GM18498 (cell line): Measurements from ENCODE around the gene GPR137B.

Source experiments
- ATAC-seq: cut with Tn5 transposase; IDR thresholded peaks from one replicate; pipeline ENCODE4 v1.9.1; 2021; ENCODE audit warnings: mild to moderate bottlenecking, moderate library complexity; ENCODE audit not compliant: unreplicated experiment

Gene GPR137B

DNA sequence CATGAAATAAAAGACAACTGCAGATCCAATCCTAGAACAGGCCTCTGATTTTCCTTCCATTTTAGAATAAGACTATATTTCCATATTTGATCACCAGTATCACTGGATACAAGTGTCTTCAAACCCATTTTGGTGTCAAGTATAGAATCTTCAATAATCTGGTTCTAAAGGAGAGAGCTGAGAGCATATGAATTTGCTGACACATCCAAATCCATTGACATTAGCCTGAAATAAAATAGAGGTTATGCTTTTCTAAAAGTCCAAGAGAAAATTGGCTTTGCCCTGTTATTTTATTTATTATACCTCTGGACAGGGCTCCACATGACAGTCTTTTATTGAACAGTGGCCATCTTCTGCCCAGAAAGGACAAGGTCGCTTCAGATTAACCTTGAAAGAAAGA lies 110.8 kb downstream of the GPR137B start:
- ATAC-seq = no peak

DNA sequence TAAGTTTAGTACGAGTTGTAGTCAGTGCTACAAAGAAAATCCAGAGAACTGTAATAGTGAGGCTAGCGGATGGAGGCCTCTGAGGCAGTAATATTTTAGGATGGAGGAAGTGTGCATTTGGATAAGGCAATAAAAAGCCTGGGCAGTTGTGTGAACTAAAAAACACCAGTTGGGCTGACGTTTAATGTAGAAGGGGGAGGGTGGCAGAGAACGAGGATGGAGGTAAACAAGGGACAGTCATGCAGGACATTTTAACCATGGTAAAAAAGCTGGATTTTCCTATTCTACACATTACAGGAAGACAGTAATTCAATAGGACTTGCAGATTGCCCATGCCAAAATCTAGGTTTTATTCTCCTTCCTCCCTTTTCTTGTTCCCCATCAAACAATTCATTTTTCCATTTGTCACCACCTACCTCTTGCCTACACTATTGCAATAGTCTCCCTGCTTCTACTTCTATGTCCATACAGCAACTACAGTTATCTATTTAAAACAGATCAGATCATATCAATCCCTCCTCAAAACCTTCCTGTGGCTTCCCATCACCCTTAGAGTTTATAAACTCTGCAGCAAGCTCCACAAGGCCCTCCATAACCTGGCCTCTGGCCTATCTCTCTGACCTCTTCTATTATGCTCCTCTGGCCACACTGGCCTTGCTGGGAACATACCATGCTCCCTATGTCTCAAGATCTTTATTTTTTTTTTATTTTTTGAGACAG lies 111.7 kb downstream of the GPR137B start:
- no peak for ATAC-seq

- ATAC-seq = no peak
Observed at GRCh38 chr1:236257216-236257615, 114.9 kb downstream of the GPR137B start.

DNA sequence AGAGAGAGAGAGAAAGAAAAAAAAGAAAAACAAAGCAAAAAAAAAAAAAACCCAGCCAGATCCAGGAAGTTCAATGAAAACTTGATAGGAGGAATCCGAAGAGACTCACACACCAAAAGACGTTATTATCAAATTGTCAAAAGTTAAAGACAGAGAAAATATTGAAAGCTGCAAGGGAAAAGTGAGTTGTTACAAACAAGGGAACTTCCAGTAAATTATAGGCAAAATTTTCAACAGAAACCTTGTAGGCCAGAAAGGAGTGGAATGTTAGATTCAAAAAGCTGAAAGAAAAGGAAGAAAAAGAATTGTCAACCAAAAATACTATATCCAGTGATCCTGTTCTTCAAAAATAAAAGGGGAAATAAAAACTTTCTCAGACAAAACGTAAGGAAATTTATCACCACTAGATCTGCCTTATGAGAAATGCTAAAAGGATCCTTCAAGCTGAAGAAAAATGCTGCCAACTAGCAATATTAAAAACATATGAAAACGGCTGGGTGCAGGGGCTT lies 115.8 kb downstream of the GPR137B start:
- ATAC-seq = no peak
